MM.1S (cell line): ENCODE measurements around the gene S1PR5.

Experiments
- DNase-seq: peaks from one replicate; pipeline ENCODE4 v3.0.0-alpha.2; 2015
- H2AFZ ChIP-seq: fragments of 300-600 bp; sonication (generic); 2 replicates; pipeline ENCODE4 v1.6.0; 2016; ENCODE audit warnings: antibody characterized with exemption, low read length
- H3F3A ChIP-seq: fragments of 300-600 bp; sonication (generic); 2 replicates; pipeline ENCODE4 v1.6.1; 2016; ENCODE audit warnings: mild to moderate bottlenecking, antibody characterized with exemption, low read length, moderate library complexity, mixed read lengths; ENCODE audit not compliant: insufficient read depth
- H3K27ac ChIP-seq: fragments of 300-600 bp; sonication (generic); 2 replicates; pipeline ENCODE4 v1.5.1; 2016; ENCODE audit warnings: mild to moderate bottlenecking, low read length
- H3K27me3 ChIP-seq: fragments of 300-600 bp; sonication (generic); replicated peaks from 2 replicates; pipeline ENCODE4 v1.6.0; 2016; ENCODE audit warnings: low read length; ENCODE audit not compliant: insufficient read depth
- H3K36me3 ChIP-seq: fragments of 300-600 bp; sonication (generic); replicated peaks from 2 replicates; pipeline ENCODE4 v1.6.1; 2016; ENCODE audit warnings: mild to moderate bottlenecking, low read length, mixed read lengths; ENCODE audit not compliant: insufficient read depth
- H3K4me1 ChIP-seq: fragments of 300-600 bp; sonication (generic); 2 replicates; pipeline ENCODE4 v1.6.1; 2016; ENCODE audit warnings: low read length, mixed read lengths
- H3K4me2 ChIP-seq: fragments of 300-600 bp; sonication (generic); 2 replicates; pipeline ENCODE4 v1.6.0; 2016; ENCODE audit warnings: low read depth, low read length
- H3K4me3 ChIP-seq: fragments of 300-600 bp; sonication (generic); 2 replicates; pipeline ENCODE4 v1.5.1; 2016; ENCODE audit warnings: low read length, mixed read lengths
- H3K79me2 ChIP-seq: fragments of 300-600 bp; sonication (generic); 2 replicates; pipeline ENCODE4 v1.6.1; 2016; ENCODE audit warnings: mixed run types, low read length, mixed read lengths
- H3K9ac ChIP-seq: fragments of 300-600 bp; sonication (generic); 2 replicates; pipeline ENCODE4 v1.6.1; 2016; ENCODE audit warnings: low read length, mixed read lengths
- H3K9me2 ChIP-seq: fragments of 300-600 bp; sonication (generic); replicated peaks from 2 replicates; pipeline ENCODE4 v1.6.1; 2016; ENCODE audit warnings: mild to moderate bottlenecking, low read length, mixed read lengths; ENCODE audit not compliant: insufficient read depth
- H3K9me3 ChIP-seq: fragments of 300-600 bp; sonication (generic); replicated peaks from 2 replicates; pipeline ENCODE4 v1.6.1; 2016; ENCODE audit warnings: mild to moderate bottlenecking, low read length, mixed read lengths; ENCODE audit not compliant: insufficient read depth
- H4K20me1 ChIP-seq: fragments of 300-600 bp; sonication (generic); 2 replicates; pipeline ENCODE4 v1.6.1; 2016; ENCODE audit warnings: mild to moderate bottlenecking, low read length, moderate library complexity, mixed read lengths; ENCODE audit not compliant: insufficient read depth
- CTCF ChIP-seq: fragments of 300-600 bp; sonication (generic); IDR thresholded peaks from 2 replicates; pipeline ENCODE4 v1.5.1; 2016; ENCODE audit warnings: antibody characterized with exemption, low read length, mixed read lengths
- EZH2 ChIP-seq: fragments of 300-600 bp; sonication (generic); optimal IDR thresholded peaks from 2 replicates; pipeline ENCODE3; 2017; ENCODE audit warnings: low read depth, mild to moderate bottlenecking, antibody characterized with exemption, low read length, mixed read lengths
- EZH2phosphoT487 ChIP-seq: fragments of 300-600 bp; sonication (generic); IDR thresholded peaks from 2 replicates; pipeline ENCODE4 v1.6.1; 2018; ENCODE audit warnings: antibody characterized with exemption, low read length

The S1PR5 gene

GRCh38 chr19:10560154-10560553 lies 42.9 kb upstream of the S1PR5 start:
- no peaks in the 10 kb centered on the region for H4K20me1 ChIP-seq
- 0 out of 2 replicates have a peak, but pooled peaks cover 3% of the 10 kb centered on the region for H3F3A ChIP-seq
- peaks cover 7% of the 10 kb centered on the region; the same call in 1 of the 2 replicates for H3K4me1 ChIP-seq
- no peak overlapping the region for H3K9ac ChIP-seq
- H3K4me2 ChIP-seq = no peak overlapping the region
- H3K9me3 ChIP-seq = no peaks in the 10 kb centered on the region
- H3K27me3 ChIP-seq = no peaks in the 10 kb centered on the region
- H3K27ac ChIP-seq = no peak overlapping the region
- H3K9me2 ChIP-seq = no peaks in the 10 kb centered on the region
- H3K79me2 ChIP-seq = peaks cover 17% of the 10 kb centered on the region
- no peak for TF ChIP-seq EZH2
- TF ChIP-seq EZH2phosphoT487 = no peak
- TF ChIP-seq CTCF = no peak
- no peak overlapping the region for H2AFZ ChIP-seq
- no peak for DNase-seq
- H3K4me3 ChIP-seq = no peak overlapping the region
- peaks cover 8% of the 10 kb centered on the region; the same call in 1 of the 2 replicates for H3K36me3 ChIP-seq

GRCh38 chr19:10557603-10558197 lies 40.5 kb upstream of the S1PR5 start:
- H3K27ac ChIP-seq = no peak overlapping the region
- H3K4me1 ChIP-seq = no peaks in the 10 kb centered on the region
- H3K36me3 ChIP-seq = peaks cover 8% of the 10 kb centered on the region; the same call in 1 of the 2 replicates
- no peaks in the 10 kb centered on the region for H3K9me3 ChIP-seq
- 0 out of 2 replicates have a peak, but pooled peaks cover 3% of the 10 kb centered on the region for H3F3A ChIP-seq
- H3K9ac ChIP-seq = no peak overlapping the region
- TF ChIP-seq CTCF (no peak), EZH2 (no peak), EZH2phosphoT487 (no peak)
- no peaks in the 10 kb centered on the region for H3K9me2 ChIP-seq
- DNase-seq = no peak
- no peak overlapping the region for H3K4me3 ChIP-seq
- no peak overlapping the region for H2AFZ ChIP-seq
- no peaks in the 10 kb centered on the region for H3K27me3 ChIP-seq
- no peaks in the 10 kb centered on the region for H4K20me1 ChIP-seq
- 0 out of 2 replicates have a peak, but pooled peaks cover 2% of the 10 kb centered on the region for H3K79me2 ChIP-seq
- no peak overlapping the region for H3K4me2 ChIP-seq

- no peaks in the 10 kb centered on the region for H3K27me3 ChIP-seq
- H3K9me2 ChIP-seq = no peaks in the 10 kb centered on the region
- H3K4me1 ChIP-seq = no peaks in the 10 kb centered on the region
- H3K4me2 ChIP-seq = no peak overlapping the region
- H3K36me3 ChIP-seq = peaks cover 8% of the 10 kb centered on the region; the same call in 1 of the 2 replicates
- no peak overlapping the region for H3K9ac ChIP-seq
- H2AFZ ChIP-seq = no peak overlapping the region
- H3K4me3 ChIP-seq = no peak overlapping the region
- no peaks in the 10 kb centered on the region for H3K79me2 ChIP-seq
- no peak for TF ChIP-seq CTCF
- TF ChIP-seq EZH2 = no peak
- no peak for TF ChIP-seq EZH2phosphoT487
- DNase-seq = no peak
- no peaks in the 10 kb centered on the region for H4K20me1 ChIP-seq
- H3K9me3 ChIP-seq = no peaks in the 10 kb centered on the region
- 0 out of 2 replicates have a peak, but pooled peaks cover 3% of the 10 kb centered on the region for H3F3A ChIP-seq
- no peak overlapping the region for H3K27ac ChIP-seq
These were observed 38.3 kb upstream of the S1PR5 start for GRCh38 chr19:10555610-10555973.
